H9 (cell line): ENCODE data around the gene PANX2. TPM values are rescaled to one million over a fixed set of nuclear protein-coding genes. Genes with fewer than 3 reads are reported as not detected.
"Not testable (repeated sequence)": the region's sequence is repeated elsewhere in the genome, so short reads cannot be mapped to it uniquely, and the experiment has no call there.

ENCODE experiments used
- DNase-seq: peaks from one replicate; pipeline ENCODE4 v3.0.0-alpha.2; 2017
- H2AFZ ChIP-seq: one replicate; pipeline ENCODE4 v1.6.1; 2013; ENCODE audit warnings: mild to moderate bottlenecking, low read length, control low read depth, moderate library complexity
- H2AK5ac ChIP-seq: 2 replicates; pipeline ENCODE4 v1.6.1; 2013; ENCODE audit warnings: low read length, control low read depth, mixed read lengths; ENCODE audit not compliant: insufficient read length
- H2BK120ac ChIP-seq: one replicate; pipeline ENCODE4 v1.6.1; 2013; ENCODE audit warnings: low read depth, mild to moderate bottlenecking, low read length, control low read depth, inconsistent platforms; ENCODE audit not compliant: poor library complexity, severe bottlenecking
- H2BK12ac ChIP-seq: 2 replicates; pipeline ENCODE4 v1.6.1; 2013; ENCODE audit warnings: low read length, control low read depth, mixed read lengths, low read depth; ENCODE audit not compliant: insufficient read length
- H2BK15ac ChIP-seq: 2 replicates; pipeline ENCODE4 v1.6.1; 2013; ENCODE audit warnings: low read depth, low read length, control low read depth
- H2BK20ac ChIP-seq: one replicate; pipeline ENCODE4 v1.6.1; 2013; ENCODE audit warnings: low read depth, mild to moderate bottlenecking, low read length, control low read depth, inconsistent platforms; ENCODE audit not compliant: poor library complexity, severe bottlenecking
- H2BK5ac ChIP-seq: 2 replicates; pipeline ENCODE4 v1.6.1; 2013; ENCODE audit warnings: low read length, control low read depth, mixed read lengths; ENCODE audit not compliant: insufficient read length
- H3K14ac ChIP-seq: 2 replicates; pipeline ENCODE4 v1.6.1; 2013; ENCODE audit warnings: low read length, control low read depth; ENCODE audit not compliant: insufficient read depth
- H3K18ac ChIP-seq: 2 replicates; pipeline ENCODE4 v1.6.1; 2013; ENCODE audit warnings: low read depth, mild to moderate bottlenecking, mixed read lengths, low read length, control low read depth; ENCODE audit not compliant: insufficient read length
- H3K23ac ChIP-seq: 2 replicates; pipeline ENCODE4 v1.6.1; 2013; ENCODE audit warnings: low read length, control low read depth, mixed read lengths, low read depth; ENCODE audit not compliant: insufficient read length
- H3K23me2 ChIP-seq: 2 replicates; pipeline ENCODE4 v1.6.1; 2013; ENCODE audit warnings: low read depth, mild to moderate bottlenecking, mixed read lengths, low read length, control low read depth; ENCODE audit not compliant: insufficient read length, poor library complexity, severe bottlenecking
- H3K27ac ChIP-seq: 2 replicates; pipeline ENCODE4 v1.5.1; 2013; ENCODE audit warnings: low read length, control low read depth, mixed read lengths, low read depth; ENCODE audit not compliant: insufficient read length
- H3K27me3 ChIP-seq: 2 replicates; pipeline ENCODE4 v1.6.1; 2013; ENCODE audit warnings: low read length, control low read depth, inconsistent platforms; ENCODE audit not compliant: insufficient read depth
- H3K4ac ChIP-seq: 2 replicates; pipeline ENCODE4 v1.6.1; 2013; ENCODE audit warnings: low read depth, mild to moderate bottlenecking, control low read depth, inconsistent platforms, low read length, moderate library complexity
- H3K4me1 ChIP-seq: 2 replicates; pipeline ENCODE4 v1.6.1; 2013; ENCODE audit warnings: low read length, control low read depth, inconsistent platforms; ENCODE audit not compliant: insufficient read depth
- H3K4me2 ChIP-seq: 2 replicates; pipeline ENCODE4 v1.6.1; 2013; ENCODE audit warnings: low read length, control low read depth, mixed read lengths; ENCODE audit not compliant: insufficient read length, insufficient read depth
- H3K56ac ChIP-seq: 2 replicates; pipeline ENCODE4 v1.6.1; 2013; ENCODE audit warnings: low read depth, mild to moderate bottlenecking, mixed read lengths, low read length, control low read depth; ENCODE audit not compliant: insufficient read length
- H3K79me1 ChIP-seq: 2 replicates; pipeline ENCODE4 v1.6.1; 2013; ENCODE audit warnings: low read depth, mild to moderate bottlenecking, moderate library complexity, low read length, control low read depth, inconsistent platforms; ENCODE audit not compliant: insufficient read depth, poor library complexity, severe bottlenecking
- H3K79me2 ChIP-seq: 2 replicates; pipeline ENCODE4 v1.6.1; 2013; ENCODE audit warnings: low read length, control low read depth, inconsistent platforms; ENCODE audit not compliant: insufficient read depth
- H3K9ac ChIP-seq: 2 replicates; pipeline ENCODE4 v1.6.1; 2013; ENCODE audit warnings: low read length, control low read depth, mixed read lengths; ENCODE audit not compliant: insufficient read length; ENCODE audit errors: extremely low read depth
- H3K9me3 ChIP-seq: one replicate; pipeline ENCODE4 v1.6.1; 2013; ENCODE audit warnings: low read depth, low read length, inconsistent platforms; ENCODE audit not compliant: control insufficient read depth
- H3T11ph ChIP-seq: one replicate; pipeline ENCODE4 v1.6.1; 2013; ENCODE audit warnings: mild to moderate bottlenecking, low read length, control low read depth, inconsistent platforms
- H4K20me1 ChIP-seq: one replicate; pipeline ENCODE4 v1.6.1; 2013; ENCODE audit not compliant: control insufficient read depth, insufficient read length, insufficient read depth
- H4K5ac ChIP-seq: 2 replicates; pipeline ENCODE4 v1.6.1; 2013; ENCODE audit warnings: low read depth, mild to moderate bottlenecking, mixed read lengths, low read length, control low read depth; ENCODE audit not compliant: insufficient read length
- H4K8ac ChIP-seq: replicated peaks from 2 replicates; pipeline ENCODE4 v1.6.1; 2013; ENCODE audit warnings: low read length, control low read depth, mixed read lengths, low read depth; ENCODE audit not compliant: insufficient read length
- H4K91ac ChIP-seq: 2 replicates; pipeline ENCODE4 v1.6.1; 2013; ENCODE audit warnings: low read depth, mild to moderate bottlenecking, moderate library complexity, mixed read lengths, low read length, control low read depth; ENCODE audit not compliant: insufficient read length
- H3K27ac Mint-ChIP-seq, 3 experiments: 2 replicates in 2 of 3; 3 replicates in 1 of 3; pipeline ENCODE4 v1.8.0; 2020 to 2021; ENCODE audit warnings: mixed read lengths in 3 of 3, mild to moderate bottlenecking in 1 of 3, moderate library complexity in 1 of 3
- H3K27me3 Mint-ChIP-seq: 2 replicates; pipeline ENCODE4 v1.8.0; 2021; ENCODE audit warnings: low read depth, mild to moderate bottlenecking, moderate library complexity, mixed read lengths
- H3K36me3 Mint-ChIP-seq, 3 experiments: 2 replicates in 2 of 3; 3 replicates in 1 of 3; pipeline ENCODE4 v1.8.0; 2020 to 2021; ENCODE audit warnings: low read depth in 3 of 3, mixed read lengths in 3 of 3; ENCODE audit not compliant: insufficient read depth in 1 of 3
- H3K4me1 Mint-ChIP-seq, 2 experiments: 2 replicates each; pipeline ENCODE4 v1.8.0; 2020; ENCODE audit warnings: mixed read lengths in 2 of 2
- H3K4me3 Mint-ChIP-seq, 2 experiments: 2 replicates in 1 of 2; 3 replicates in 1 of 2; pipeline ENCODE4 v1.8.0; 2020 to 2021; ENCODE audit warnings: mild to moderate bottlenecking in 2 of 2, mixed read lengths in 2 of 2, moderate library complexity in 1 of 2
- H3K9me3 Mint-ChIP-seq, 2 experiments: 2 replicates in 1 of 2; 3 replicates in 1 of 2; pipeline ENCODE4 v1.8.0; 2020; ENCODE audit warnings: mild to moderate bottlenecking in 2 of 2, mixed read lengths in 2 of 2, moderate library complexity in 1 of 2
- CTCF ChIP-seq: fragments of 200-600 bp; sonication (generic); conservative IDR thresholded peaks from 3 replicates; pipeline ENCODE4 v1.8.0; 2021; ENCODE audit warnings: antibody characterized with exemption, mild to moderate bottlenecking
- WGBS: extraction: QIAGEN DNeasy Blood & Tissue Kit; methylation state at CpG from one replicate; pipeline ENCODE4 v1.1.7; 2013; ENCODE audit warnings: missing lambda C conversion rate, low lambda C conversion rate, mixed read lengths; ENCODE audit not compliant: insufficient read length; ENCODE audit errors: extremely low coverage; 5-methylcytosine and 5-hydroxymethylcytosine counted together
- total RNA-seq: library from RNA; stranded (reverse); gene quantifications from 2 replicates; pipeline ENCODE4 v1.2.1, GENCODE V29; 2021

PANX2 gene
- total RNA-seq, 1 experiment from 2014 or later: 8.0 TPM

GRCh38 chr22:50167689-50168489 lies 2.6 kb upstream of the PANX2 start:
- Histone ChIP-seq H2BK15ac (no peak overlapping the region), H4K8ac (no peak overlapping the region), H3T11ph (no peak overlapping the region), H2BK5ac (no peak overlapping the region), H2AFZ (no peak overlapping the region), H3K79me2 (no peaks in the 10 kb centered on the region), H3K23ac (no peak overlapping the region), H3K9ac (no peak overlapping the region), H2AK5ac (no peak overlapping the region), H3K56ac (no peak overlapping the region), H3K14ac (no peak overlapping the region), H3K79me1 (no peaks in the 10 kb centered on the region), H3K27ac (no peak overlapping the region), H4K20me1 (no peaks in the 10 kb centered on the region), H2BK120ac (no peak overlapping the region), H3K9me3 (no peaks in the 10 kb centered on the region), H3K18ac (no peak overlapping the region), H3K4me1 (no peaks in the 10 kb centered on the region), H4K91ac (no peak overlapping the region), H2BK20ac (no peak overlapping the region), H3K4ac (no peak overlapping the region), H3K27me3 (peaks cover 3% of the 10 kb centered on the region; the same call in 1 of the 2 replicates), H4K5ac (no peak overlapping the region), H2BK12ac (no peak overlapping the region), H3K4me2 (no peak overlapping the region), H3K23me2 (peaks cover 5% of the 10 kb centered on the region)
- Mint-ChIP-seq H3K36me3 (peaks cover 0 to 2% (median 0%) of the 10 kb centered on the region in 3 experiments; a peak in 2 of 7 replicates), H3K4me3 (peak overlapping the region; percentile 28 to 34; a peak in 3 of 5 replicates), H3K4me1 (peaks cover 4 to 10% of the 10 kb centered on the region in 2 experiments), H3K27ac (no peak overlapping the region; a peak in 1 of 7 replicates), H3K27me3 (peaks cover 49% of the 10 kb centered on the region), H3K9me3 (no peaks in the 10 kb centered on the region; a peak in 1 of 5 replicates)
- DNase-seq: no peak
- TF ChIP-seq CTCF: no peak
- no CpG with 5 or more reads among the region's 11 CpGs for WGBS

GRCh38 chr22:50168490-50169180 lies 1.9 kb upstream of the PANX2 start:
- H3K56ac ChIP-seq, H3K36me3 Mint-ChIP-seq, DNase-seq, H3K79me1 ChIP-seq, H3K27ac Mint-ChIP-seq, H4K20me1 ChIP-seq, H2BK20ac ChIP-seq, H2BK15ac ChIP-seq, H3K27me3 ChIP-seq, H3K9me3 ChIP-seq, H3K4me1 ChIP-seq, H3K4ac ChIP-seq, H3T11ph ChIP-seq, H3K9ac ChIP-seq, H3K27ac ChIP-seq, H3K23me2 ChIP-seq, H2AK5ac ChIP-seq, H2BK120ac ChIP-seq, H3K14ac ChIP-seq, H4K8ac ChIP-seq, H2BK12ac ChIP-seq, H4K91ac ChIP-seq, H3K9me3 Mint-ChIP-seq, H3K18ac ChIP-seq, H4K5ac ChIP-seq, H3K4me2 ChIP-seq, H2AFZ ChIP-seq, H2BK5ac ChIP-seq, H3K4me1 Mint-ChIP-seq, H3K79me2 ChIP-seq, H3K23ac ChIP-seq: not testable (repeated sequence)
- Mint-ChIP-seq H3K27me3 (peaks cover 49% of the 10 kb centered on the region), H3K4me3 (peak overlapping the region; percentile 55 to 80)
- no CpG with 5 or more reads among the region's 5 CpGs for WGBS
